ENCODE results near the gene PKP3.
"Not testable (repeated sequence)": the region's sequence is repeated elsewhere in the genome, so short reads cannot be mapped to it uniquely, and the experiment has no call there.

Gene PKP3

GRCh38 chr11:394034-394857 lies at the start of gene PKP3:
PKP3 (plus strand) TSS chr11:394209; CDS start chr11:394293, 84 bp downstream.
- FAIRE-seq, result no peak
- no peak for DNase-seq (ENCODE audit: insufficient read length, low spot score)

GRCh38 chr11:344836-345578 lies 49.0 kb upstream of the PKP3 start:
- FAIRE-seq (no peak), DNase-seq (ENCODE audit: insufficient read length, low spot score) (no peak)

GRCh38 chr11:346529-346928 lies 47.5 kb upstream of the PKP3 start:
- no peak for DNase-seq (ENCODE audit: insufficient read length, low spot score)
- no peak for FAIRE-seq

GRCh38 chr11:349270-349954 lies 44.6 kb upstream of the PKP3 start:
- not testable (repeated sequence) for DNase-seq (ENCODE audit: insufficient read length, low spot score)
- peak; percentile 11 for FAIRE-seq

GRCh38 chr11:350033-350722 lies 43.8 kb upstream of the PKP3 start:
- peak; percentile 84 for FAIRE-seq
- not testable (repeated sequence) for DNase-seq (ENCODE audit: insufficient read length, low spot score)

- peak; percentile 95 for FAIRE-seq
- no peak for DNase-seq (ENCODE audit: insufficient read length, low spot score)
Measured at GRCh38 chr11:350723-351255, 43.2 kb upstream of the PKP3 start.

GRCh38 chr11:351411-351810 lies 42.6 kb upstream of the PKP3 start:
- FAIRE-seq, result no peak
- DNase-seq (ENCODE audit: insufficient read length, low spot score), result no peak

GRCh38 chr11:352456-353031 lies 41.5 kb upstream of the PKP3 start:
- FAIRE-seq, result no peak
- DNase-seq (ENCODE audit: insufficient read length, low spot score), result no peak

GRCh38 chr11:353179-353873 lies 40.7 kb upstream of the PKP3 start:
- DNase-seq (ENCODE audit: insufficient read length, low spot score), result no peak
- no peak for FAIRE-seq

GRCh38 chr11:355581-356458 lies 38.2 kb upstream of the PKP3 start:
- DNase-seq (ENCODE audit: insufficient read length, low spot score) (no peak), FAIRE-seq (no peak)

GRCh38 chr11:356610-357009 lies 37.4 kb upstream of the PKP3 start:
- FAIRE-seq (no peak), DNase-seq (ENCODE audit: insufficient read length, low spot score) (no peak)

- no peak for DNase-seq (ENCODE audit: insufficient read length, low spot score)
- no peak for FAIRE-seq
Measured at GRCh38 chr11:357582-357981, 36.4 kb upstream of the PKP3 start.

- no peak for FAIRE-seq
Measured at GRCh38 chr11:358129-358800, 35.7 kb upstream of the PKP3 start.

GRCh38 chr11:359181-359714 lies 34.8 kb upstream of the PKP3 start:
- FAIRE-seq (no peak), DNase-seq (ENCODE audit: insufficient read length, low spot score) (no peak)

More at GRCh38 chr11:358129-358800, 35.7 kb upstream of the PKP3 start:
- DNase-seq (ENCODE audit: insufficient read length, low spot score), result no peak

GRCh38 chr11:360326-361280 lies 33.4 kb upstream of the PKP3 start:
- DNase-seq (ENCODE audit: insufficient read length, low spot score) (no peak), FAIRE-seq (no peak)

GRCh38 chr11:362642-363442 lies 31.2 kb upstream of the PKP3 start:
- DNase-seq (ENCODE audit: insufficient read length, low spot score) (no peak), FAIRE-seq (no peak)

Data from GM19239 (cell line).